Endometrium (tissue), 2 donors: ENCODE measurements around the gene ABCA2.
A peak's percentile ranks its signal among the peaks of the same experiment; 100 is the strongest.

Experiments
- FAIRE-seq: peaks from 2 replicates; lab custom pipeline; 2012; peaks lifted over from hg19 to GRCh38; lab: Jason Lieb, UNC
- donor health status: control.
- donor health status: control.

Gene ABCA2, protein sequence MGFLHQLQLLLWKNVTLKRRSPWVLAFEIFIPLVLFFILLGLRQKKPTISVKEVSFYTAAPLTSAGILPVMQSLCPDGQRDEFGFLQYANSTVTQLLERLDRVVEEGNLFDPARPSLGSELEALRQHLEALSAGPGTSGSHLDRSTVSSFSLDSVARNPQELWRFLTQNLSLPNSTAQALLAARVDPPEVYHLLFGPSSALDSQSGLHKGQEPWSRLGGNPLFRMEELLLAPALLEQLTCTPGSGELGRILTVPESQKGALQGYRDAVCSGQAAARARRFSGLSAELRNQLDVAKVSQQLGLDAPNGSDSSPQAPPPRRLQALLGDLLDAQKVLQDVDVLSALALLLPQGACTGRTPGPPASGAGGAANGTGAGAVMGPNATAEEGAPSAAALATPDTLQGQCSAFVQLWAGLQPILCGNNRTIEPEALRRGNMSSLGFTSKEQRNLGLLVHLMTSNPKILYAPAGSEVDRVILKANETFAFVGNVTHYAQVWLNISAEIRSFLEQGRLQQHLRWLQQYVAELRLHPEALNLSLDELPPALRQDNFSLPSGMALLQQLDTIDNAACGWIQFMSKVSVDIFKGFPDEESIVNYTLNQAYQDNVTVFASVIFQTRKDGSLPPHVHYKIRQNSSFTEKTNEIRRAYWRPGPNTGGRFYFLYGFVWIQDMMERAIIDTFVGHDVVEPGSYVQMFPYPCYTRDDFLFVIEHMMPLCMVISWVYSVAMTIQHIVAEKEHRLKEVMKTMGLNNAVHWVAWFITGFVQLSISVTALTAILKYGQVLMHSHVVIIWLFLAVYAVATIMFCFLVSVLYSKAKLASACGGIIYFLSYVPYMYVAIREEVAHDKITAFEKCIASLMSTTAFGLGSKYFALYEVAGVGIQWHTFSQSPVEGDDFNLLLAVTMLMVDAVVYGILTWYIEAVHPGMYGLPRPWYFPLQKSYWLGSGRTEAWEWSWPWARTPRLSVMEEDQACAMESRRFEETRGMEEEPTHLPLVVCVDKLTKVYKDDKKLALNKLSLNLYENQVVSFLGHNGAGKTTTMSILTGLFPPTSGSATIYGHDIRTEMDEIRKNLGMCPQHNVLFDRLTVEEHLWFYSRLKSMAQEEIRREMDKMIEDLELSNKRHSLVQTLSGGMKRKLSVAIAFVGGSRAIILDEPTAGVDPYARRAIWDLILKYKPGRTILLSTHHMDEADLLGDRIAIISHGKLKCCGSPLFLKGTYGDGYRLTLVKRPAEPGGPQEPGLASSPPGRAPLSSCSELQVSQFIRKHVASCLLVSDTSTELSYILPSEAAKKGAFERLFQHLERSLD (N-terminal part only)

DNA sequence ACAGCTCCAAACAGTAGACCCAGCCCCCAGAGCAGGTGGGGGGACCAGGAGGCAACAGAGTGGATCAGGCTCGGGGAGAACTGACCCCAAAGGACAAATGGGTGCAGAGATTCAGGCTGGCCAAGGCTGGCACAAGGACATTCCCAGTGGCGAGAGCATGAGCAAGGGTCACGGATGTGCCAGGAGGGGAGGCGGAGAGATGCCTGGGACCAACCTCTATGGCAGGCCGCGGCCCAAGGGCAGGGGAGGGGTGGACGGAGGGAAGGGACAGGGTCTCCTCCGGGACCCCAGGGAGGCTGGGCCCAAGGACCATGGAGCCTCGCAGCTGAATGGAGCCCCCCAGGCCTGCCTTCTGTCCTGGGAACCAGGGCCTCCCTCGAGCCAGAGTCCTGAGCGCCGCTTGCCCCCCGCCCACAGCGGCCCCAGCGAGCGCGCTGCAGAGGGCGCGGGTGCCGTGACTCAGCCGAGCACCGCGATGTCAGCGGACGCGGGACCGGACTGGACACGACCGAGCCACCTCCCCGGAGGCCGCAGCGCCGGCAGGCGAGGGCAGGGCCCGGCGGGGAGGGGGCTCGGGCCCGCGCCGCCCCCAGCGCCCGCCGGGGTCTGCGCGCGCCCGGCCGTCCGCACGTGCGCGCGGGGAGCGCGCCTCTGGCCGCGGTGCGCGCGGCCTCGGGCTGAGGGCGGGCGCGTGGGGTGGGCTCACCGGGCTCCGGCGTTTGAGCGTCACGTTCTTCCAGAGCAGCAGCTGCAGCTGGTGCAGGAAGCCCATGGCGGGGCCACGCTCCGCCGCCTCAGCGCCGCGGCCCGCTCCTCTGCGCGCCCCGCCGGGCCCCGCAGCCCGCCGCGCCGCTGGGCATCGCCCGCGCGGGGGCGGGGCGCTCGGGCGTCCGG lies at the start of gene ABCA2:
Gene ABCA2, minus strand, starts transcription at position 869 of the 894 bp plus-strand sequence. Its CDS starts 97 bp downstream, at position 772.
- FAIRE-seq, result no peak

DNA sequence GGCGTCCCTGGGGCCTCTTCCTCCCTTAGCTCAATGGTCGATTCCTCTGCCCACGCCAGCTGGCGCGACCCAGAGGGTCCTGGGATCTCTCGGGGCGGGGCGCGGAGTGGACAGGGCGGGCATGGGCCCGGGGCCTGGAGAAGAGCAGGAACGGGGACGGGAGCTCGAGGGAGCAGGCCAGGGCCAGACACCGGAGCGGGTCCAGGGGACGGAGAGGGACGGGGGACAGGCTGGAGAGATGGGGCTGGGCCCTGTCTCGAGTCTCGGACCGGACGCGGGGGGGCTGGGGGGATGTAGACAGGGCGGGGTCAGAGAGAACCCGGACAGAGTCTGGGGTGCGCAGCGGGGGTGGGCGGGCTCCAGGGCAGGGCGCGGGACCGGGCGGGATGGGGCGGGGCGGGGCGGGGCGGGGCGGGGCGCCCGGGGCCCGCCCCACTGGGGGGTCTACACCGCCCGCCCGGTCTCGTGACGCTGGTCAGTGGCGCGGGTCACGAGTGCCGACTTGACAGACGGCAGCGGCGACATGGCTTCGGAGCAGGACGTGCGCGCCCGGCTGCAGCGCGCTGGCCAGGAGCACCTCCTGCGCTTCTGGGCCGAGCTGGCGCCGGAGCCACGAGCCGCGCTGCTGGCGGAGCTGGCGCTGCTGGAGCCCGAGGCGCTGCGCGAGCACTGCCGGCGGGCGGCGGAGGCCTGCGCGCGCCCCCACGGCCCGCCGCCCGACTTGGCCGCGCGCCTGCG lies 49.1 kb upstream of the ABCA2 start, which contains the start of gene UAP1L1:
Gene UAP1L1, plus strand, starts transcription at position 508 of the 738 bp plus-strand sequence. Its CDS starts 16 bp downstream, at position 524.
- FAIRE-seq, result no peak

DNA sequence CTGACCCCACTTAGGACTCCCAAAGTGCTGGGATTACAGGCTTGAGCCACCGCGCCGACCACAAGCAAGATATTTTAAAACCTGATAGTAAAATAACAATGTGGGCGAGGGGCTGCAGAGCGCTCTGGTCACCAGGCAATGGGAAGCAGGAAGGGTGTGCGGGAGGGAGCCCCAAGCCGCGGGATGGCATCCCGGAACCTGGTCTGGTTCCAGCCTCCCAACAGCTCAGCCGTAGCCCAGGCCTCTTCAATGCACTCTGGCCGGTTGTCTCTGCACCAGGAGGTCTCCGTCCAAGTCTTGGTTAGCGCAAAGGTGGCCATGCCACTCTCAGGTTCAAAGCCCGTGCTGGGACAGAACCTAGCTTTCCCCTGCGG lies 48.6 kb upstream of the ABCA2 start:
- no peak for FAIRE-seq

DNA sequence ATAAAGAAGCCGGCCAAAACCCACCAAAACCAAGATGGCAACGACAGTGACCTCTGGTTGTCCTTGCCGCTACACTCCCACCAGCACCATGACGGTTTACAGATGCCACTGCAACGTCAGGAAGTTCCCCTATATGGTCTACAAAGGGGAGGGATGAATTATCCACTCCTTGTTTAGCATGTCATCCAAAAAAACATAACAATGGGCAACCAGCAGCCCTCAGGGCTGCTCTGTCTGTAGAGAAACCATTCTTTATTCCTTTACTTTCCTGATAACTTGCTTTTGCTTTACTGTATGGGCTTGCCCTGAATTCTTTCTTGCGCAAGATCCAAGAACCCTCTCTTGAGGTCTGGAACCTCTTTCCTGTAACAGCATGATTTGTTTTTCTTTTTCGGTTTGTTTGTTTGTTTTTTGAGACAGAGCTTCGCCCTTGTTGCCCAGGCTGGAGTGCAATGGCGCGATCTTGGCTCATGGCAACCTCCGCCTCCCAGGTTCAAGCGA lies 47.3 kb upstream of the ABCA2 start:
- FAIRE-seq, result no peak

DNA sequence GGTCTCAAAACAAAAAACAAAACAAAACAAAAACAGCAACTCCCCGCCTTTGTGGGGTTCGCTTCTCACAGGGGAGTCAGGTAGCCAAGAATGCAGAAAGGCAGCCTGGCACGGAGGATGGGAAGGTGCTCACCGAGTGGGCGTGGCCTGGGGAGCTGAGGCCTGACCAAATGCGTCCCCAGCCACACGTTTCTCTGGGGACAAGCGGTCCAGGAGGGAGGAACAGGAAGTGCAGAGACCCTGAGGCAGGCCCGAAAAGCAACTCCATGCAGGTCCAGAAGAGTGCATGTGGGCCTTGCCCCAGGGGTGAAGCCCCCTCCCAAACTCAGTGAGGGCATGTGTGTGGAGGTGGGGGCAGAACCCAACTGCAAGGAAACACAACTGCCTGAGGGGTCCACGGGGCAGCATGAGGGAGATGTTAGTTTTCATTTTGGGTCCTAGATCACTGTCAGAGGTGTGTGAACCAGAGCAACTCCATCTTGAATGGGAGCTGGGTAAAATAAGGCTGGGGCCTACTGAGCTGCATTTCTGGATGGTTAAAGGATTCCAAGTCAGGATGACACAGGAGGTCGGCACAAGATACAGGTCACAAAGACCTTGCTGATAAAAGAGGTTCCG lies 46.7 kb upstream of the ABCA2 start:
- no peak for FAIRE-seq

DNA sequence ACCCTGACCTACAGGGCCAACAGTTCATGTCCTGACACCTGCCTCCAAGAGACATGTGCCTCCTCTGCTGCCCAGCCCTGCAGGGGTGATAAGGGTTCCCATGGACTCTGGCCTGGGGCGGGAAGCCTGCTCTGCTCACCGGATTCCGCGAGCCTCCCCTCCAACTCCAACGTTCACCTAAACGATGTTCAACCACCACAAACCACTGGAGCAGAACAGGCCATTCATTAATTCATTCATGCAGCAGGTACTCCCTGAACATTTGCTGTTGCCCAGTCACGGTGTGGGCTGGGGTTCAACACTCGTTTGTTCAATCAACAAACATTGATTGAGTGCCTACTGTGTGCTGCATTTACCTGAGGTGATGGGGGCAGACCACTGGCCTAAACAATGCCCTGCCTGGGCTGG lies 46.0 kb upstream of the ABCA2 start:
- no peak for FAIRE-seq

DNA sequence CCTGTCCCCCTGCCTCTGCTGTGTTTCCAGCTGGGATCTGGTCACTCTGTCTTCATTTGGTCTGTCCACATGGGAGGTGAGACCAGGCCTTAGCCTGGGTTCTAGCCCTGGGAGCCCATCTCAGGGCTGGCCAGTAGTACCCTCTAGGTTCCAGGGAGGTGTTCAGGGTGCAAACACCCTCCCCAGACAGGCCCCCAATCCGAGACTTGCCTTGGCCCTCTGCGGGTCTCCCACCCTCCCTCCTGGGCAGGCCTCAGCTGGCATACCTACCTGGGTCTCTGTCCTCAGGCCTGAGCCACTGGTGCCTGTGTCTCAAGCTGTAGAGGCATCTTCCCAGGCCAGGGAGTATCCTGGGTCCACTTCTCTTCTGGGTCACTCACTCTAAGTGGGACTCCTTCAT lies 43.2 kb upstream of the ABCA2 start:
- FAIRE-seq, result no peak

DNA sequence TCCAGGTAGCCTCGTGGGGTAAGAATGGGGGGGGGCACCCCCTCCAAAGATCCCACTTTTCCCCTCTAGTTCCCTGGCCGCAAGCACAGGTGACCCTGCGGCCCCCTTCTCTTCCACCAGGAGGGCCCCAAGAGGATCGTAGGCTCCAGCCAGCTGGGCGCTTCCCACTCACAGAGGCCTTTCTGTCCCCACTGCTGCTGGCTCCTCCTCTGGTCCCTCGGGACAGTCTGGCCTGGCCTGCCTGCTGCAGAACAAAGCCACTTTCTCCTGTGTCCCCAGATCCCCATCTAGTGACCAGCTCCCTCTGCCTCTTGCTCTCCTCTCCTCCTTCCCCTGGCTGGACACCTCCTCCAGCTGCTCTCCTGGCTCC lies 42.9 kb upstream of the ABCA2 start:
- FAIRE-seq, result no peak

DNA sequence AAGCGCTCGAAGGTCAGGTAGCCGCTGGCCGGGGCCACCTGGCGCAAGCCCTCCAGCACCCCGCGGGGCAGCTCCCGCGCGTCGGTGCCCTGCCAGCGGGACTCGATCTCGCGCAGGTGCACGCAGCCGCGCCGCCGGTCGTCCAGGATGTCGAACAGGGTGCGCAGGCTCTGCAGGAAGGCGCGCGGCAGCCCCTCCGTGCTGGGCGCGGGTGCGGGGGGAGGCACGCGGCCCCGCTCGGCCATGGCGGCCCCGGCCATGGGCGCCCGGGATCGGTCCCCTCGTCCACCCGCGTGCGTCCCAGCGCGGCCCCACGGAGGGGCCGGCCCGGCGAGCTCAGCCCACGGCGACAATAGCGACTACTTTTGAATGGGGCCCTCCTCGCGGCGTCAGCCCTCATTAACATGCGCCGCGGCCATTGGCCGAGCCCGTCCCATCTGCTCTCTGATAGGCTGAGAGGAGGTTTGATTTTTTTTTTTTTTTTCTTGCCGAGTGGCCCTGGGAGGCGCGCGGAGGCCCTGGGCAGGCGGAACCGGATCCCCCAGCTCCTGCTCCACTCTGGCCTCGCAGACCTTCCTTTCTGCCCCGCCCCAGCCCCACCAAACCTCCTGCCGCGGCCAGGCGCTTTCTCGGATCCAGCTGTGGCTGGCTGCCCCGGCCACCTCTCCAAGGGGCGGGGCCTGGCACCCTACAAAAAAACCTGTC lies 42.3 kb upstream of the ABCA2 start, which contains the start of gene SAPCD2:
Gene SAPCD2, minus strand, starts transcription at position 357 of the 705 bp plus-strand sequence. Its CDS starts 97 bp downstream, at position 260.
- FAIRE-seq, result peak; percentile 72

DNA sequence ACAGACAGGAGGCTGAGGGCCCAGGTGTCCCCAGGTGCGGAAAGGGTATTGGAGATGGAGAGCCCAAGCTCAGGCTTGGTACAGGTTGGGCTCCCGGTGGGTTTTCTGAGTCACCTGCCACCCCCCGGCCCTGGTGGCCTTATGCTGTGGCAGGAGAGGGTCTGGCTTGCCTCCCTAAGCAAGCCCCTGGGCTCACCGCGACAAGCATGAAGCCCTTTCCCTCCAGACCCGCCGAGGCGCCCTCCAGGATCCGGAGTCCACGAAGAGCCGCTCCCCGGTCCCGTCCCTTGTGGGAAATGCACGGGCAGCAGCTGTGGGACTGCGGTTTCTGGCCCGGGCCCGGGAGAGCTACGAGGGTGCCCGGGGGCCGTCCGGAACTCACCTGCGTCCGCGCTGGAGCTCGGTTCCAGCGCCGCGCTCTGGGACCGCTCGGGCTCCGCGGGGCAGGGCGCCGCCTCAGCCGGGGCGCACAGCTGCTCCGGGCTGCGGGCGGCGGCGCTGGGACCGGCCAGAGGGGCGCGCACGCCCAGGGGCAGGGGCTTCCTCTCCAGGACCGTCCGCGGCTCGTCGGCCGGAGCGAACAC lies 41.6 kb upstream of the ABCA2 start:
- no peak for FAIRE-seq

DNA sequence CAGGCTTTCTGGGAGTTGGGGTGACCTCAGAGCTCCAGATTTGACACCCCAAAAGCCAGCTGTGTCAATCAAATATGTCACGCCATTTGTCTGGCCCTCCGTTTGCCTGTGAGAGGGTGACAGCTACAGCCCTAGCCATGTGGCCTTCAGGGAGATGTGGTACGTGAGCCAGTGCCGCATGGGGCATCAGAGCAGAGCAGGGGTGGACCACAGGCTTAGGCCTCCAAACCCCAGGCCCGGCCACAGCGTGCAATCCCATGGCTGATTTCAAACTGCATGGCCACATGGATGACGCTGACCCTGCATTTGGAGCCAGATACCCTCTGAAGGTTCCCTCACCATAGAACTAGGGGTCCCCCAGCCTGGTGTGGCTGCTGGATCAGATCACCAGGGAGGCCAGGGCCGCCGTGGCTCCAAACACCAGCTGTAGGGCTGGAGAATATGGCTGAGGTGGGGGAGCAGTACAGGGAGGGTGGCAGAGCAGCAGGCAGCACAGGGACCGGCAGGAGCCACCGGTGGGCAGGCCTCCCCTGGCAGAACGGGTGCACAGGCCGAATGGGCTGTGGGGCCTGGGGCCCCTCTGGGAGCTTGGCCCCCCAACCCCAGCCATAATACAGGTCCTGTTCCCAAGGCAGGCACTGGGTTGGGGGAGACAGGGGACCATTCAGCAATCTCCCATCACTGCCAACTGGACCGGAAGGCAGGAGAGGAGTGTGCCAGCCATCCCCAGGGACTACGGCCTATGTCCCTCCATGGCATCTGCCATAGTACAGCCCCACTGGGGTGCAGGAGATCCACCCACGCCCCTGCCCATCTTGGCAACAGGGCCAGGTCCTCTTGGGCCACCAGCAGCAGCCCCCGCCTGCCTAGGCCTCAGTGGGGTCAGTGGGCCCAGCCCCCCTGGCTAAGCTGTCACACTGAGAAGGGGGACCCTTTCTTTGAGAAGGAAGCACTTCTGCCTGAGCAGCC lies 40.8 kb upstream of the ABCA2 start:
- no peak for FAIRE-seq

DNA sequence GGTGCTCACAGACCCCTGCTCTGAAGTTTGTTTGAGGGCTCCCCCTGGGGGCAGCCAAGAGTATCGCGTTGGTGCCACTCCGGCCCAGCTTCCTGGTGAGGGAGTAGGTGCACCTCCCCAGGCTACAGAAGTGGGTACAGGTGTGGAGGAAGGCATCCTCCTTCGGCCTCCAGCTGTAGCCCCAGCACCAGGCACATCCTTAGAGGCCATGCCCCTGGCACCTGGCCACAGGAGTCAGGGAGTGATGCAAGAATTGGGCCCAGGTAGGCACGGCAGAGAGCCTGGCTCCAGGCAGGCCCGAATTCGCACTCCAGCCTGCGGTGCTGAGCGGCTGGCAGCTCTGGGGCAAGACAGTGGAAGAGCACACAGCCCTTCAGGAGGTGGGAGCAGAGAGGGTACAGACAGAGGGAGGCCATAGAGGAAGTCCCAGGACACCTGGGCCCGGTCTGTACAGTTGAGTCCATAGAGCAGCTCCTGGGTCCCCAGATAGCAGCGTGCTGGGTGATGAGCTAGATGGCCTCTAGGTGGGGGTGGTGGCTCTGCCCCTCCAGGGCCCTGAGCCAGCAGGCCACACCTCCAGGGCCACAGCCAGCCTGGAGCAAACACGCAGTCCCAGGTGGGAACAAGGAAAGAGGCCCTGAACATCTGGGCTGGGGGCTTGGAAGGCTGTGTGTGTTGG lies 40.0 kb upstream of the ABCA2 start:
- no peak for FAIRE-seq

DNA sequence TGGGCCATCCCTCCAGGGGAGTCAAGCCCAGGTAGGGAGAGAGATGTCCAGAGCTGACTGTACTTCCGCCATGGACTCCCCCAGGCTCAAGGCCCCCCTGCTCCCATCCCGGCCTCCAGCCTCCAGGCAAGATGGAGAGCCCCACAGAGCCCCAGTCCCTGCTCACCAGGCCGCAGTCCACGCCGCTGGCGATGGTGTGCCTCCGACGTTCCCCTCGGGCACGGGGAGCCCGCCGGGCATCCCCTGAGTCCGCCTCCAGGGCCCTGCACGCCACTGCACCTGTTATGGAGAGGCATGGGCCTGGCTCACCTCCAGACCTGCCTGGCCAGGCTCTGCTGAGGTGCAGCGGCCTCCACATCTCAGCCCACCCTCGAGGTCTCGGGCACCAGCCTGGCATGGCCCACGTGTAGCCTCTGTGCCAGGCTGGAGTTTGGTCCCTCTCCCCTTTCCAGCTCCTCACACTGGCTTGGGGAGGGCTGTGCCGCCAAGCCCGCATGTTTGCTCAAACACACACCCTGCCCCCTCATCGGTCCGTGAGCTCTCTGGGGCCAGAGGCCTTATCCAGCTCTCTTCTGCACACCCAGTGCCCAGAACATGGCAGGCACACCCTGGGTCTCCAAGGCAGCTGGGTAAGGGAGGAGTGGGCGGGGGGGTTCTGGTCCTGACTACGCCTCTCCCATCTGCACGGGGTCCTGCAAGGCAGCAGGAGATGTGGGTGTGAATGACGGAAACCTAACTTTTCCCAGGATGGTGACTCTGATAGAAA lies 38.2 kb upstream of the ABCA2 start:
- FAIRE-seq, result no peak

DNA sequence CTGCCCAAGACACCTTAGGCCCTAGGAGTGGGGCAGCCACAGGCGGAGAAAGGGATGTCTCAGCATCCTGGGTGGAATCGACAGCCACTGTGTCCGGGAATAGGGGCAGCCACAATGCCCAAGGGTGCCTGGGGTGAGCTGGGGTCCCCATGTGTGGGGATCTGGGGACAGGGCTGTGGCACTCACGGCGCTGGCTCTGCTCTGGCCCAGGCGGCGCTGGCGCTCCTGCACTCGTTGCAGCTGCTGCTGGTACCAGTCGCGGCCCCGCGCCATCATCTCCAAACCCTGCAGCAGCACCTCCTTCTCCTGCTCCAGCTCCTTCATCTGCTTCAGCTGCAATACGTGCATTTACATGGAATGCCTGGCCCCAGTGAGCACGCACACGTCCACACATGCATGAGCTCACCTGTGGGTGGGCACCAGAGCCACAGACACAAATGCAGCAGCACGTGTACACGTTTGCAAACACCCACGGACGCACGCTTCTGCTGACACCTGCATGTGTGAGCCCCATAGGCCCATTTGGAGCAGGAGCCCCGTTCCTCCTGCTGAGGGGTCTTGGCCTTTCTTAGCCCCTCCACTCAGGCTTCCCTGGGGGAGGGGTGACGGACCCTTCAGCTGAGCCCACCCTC lies 37.4 kb upstream of the ABCA2 start:
- FAIRE-seq, result no peak

DNA sequence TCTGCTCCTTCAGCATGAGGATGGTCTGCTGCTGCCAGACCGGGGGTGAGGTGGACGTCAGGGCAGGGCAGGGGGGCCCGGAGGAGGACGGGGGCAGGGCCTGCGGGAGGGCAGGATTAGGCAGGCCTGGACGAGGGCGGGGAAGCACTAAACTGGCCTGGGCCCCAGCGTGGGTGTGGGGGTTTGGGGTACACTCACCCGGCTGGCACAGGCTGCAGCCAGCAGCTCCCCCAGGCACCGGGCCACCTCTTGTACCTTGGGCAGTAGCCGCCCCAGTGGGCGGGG lies 36.8 kb upstream of the ABCA2 start:
- FAIRE-seq, result no peak
